GM18907 (cell line): Measurements from ENCODE around the gene UROD.
"Not testable (repeated sequence)": the region's sequence is repeated elsewhere in the genome, so short reads cannot be mapped to it uniquely, and the experiment has no call there.

Experiments
- ATAC-seq: cut with Tn5 transposase; IDR thresholded peaks from one replicate; pipeline ENCODE4 v1.9.1; 2021; ENCODE audit warnings: mild to moderate bottlenecking, moderate library complexity; ENCODE audit not compliant: unreplicated experiment

The UROD gene

GRCh38 chr1:45011837-45012638 is at the start of gene UROD:
Gene UROD, plus strand, starts transcription at chr1:45012254. Its CDS starts 12 bp downstream, at chr1:45012266.
- ATAC-seq, result peak; percentile 66

DNA sequence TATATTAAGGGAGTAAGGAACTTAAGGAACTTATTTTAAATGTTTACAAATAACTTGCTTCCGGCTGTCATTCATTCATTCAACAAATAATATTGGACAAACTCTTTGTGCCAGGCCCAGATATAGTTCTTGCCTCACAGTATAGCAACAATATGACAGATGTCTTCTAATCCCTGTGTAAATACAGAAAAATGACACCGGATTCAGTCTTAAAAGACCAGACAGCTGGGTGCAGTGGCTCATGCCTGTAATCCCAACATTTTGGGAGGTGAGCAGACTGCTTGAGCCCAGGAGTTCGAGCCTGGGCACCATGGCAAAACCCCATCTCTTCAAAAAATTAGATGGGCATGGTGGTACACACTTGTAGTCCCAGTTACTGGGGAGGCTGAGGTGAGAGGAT is 49.3 kb upstream of the UROD start:
- no peak for ATAC-seq

- no peak for ATAC-seq
Observed at GRCh38 chr1:44964396-44964795, 47.7 kb upstream of the UROD start.

- ATAC-seq, result no peak
Observed at GRCh38 chr1:44970317-44970716, 41.7 kb upstream of the UROD start.

GRCh38 chr1:44973645-44974044 is 38.4 kb upstream of the UROD start:
- ATAC-seq, result no peak

- ATAC-seq, result no peak
Observed at GRCh38 chr1:44976252-44976651, 35.8 kb upstream of the UROD start.

- ATAC-seq, result not testable (repeated sequence)
Observed at GRCh38 chr1:44977372-44977771, 34.7 kb upstream of the UROD start.

DNA sequence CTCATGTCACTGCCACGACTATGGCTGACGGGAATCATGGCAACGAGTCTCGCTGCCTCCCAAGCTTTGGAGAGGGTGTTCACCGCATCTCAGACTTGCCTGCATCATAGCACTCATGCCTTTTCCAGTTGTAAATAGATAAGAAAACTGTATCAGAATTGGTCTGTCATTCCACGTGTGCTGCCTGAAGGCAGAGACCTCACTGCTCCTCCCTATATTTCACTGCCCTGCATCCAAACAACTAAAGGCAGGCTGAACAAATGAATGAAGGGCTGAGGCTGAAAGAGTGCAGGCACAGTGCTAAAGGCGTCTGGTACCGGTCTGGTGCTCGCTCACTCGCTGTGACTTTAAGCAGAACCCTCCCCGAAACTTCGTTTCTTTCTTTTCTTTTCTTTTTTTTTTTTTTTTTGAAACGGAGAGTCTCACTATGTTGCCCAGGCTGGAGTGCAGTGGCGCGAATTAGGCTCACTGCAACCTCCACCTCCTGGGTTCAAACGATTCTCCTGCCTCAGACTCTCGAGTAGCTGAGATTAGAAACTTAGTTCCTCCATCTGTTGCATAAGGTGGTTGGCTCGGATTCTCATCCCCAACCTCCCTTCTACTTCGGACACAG is 26.2 kb upstream of the UROD start:
- peak; percentile 8 for ATAC-seq

GRCh38 chr1:44988531-44989156 is 23.4 kb upstream of the UROD start:
- ATAC-seq, result no peak

GRCh38 chr1:44994309-44994898 is 17.6 kb upstream of the UROD start:
- ATAC-seq, result no peak

DNA sequence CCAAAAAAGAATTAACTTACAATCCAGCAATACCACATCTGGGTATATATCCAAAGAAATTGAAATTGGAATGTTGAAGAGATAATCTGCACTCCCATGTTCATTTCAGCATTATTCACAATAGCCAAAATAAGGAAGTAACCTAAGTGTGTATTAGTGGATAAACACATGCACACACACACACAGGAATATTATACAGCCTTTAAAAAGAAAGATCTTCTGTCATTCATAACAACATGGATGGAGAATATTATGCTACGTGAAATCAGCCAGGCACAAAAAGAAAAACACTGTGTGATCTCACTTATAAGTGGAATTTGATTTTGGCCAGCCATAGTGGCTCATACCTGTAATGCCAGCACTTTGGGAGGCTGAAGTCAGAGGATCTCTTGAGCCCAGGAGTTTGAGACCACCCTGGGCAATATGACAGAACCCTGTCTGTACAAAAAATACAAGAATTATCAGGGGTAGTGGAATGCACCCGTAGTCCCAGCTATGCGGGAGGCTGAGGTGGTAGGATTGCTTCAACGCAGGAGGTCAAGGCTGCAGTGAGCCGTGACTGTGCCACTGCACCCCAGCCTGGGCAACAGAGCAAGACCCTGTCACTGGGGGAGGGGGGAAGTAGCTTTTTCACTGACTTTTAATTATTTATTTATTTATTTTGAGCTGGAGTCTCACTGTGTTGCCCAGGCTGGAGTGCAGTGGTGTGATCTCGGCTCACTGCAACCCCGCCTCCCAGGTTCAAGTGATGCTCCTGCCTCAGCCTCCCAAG is 16.4 kb upstream of the UROD start:
- no peak for ATAC-seq

GRCh38 chr1:44999232-44999631 is 12.8 kb upstream of the UROD start:
- no peak for ATAC-seq

- ATAC-seq, result no peak
Observed at GRCh38 chr1:45001011-45001481, 11.0 kb upstream of the UROD start.

- not testable (repeated sequence) for ATAC-seq
Observed at GRCh38 chr1:45001576-45001975, 10.5 kb upstream of the UROD start.

DNA sequence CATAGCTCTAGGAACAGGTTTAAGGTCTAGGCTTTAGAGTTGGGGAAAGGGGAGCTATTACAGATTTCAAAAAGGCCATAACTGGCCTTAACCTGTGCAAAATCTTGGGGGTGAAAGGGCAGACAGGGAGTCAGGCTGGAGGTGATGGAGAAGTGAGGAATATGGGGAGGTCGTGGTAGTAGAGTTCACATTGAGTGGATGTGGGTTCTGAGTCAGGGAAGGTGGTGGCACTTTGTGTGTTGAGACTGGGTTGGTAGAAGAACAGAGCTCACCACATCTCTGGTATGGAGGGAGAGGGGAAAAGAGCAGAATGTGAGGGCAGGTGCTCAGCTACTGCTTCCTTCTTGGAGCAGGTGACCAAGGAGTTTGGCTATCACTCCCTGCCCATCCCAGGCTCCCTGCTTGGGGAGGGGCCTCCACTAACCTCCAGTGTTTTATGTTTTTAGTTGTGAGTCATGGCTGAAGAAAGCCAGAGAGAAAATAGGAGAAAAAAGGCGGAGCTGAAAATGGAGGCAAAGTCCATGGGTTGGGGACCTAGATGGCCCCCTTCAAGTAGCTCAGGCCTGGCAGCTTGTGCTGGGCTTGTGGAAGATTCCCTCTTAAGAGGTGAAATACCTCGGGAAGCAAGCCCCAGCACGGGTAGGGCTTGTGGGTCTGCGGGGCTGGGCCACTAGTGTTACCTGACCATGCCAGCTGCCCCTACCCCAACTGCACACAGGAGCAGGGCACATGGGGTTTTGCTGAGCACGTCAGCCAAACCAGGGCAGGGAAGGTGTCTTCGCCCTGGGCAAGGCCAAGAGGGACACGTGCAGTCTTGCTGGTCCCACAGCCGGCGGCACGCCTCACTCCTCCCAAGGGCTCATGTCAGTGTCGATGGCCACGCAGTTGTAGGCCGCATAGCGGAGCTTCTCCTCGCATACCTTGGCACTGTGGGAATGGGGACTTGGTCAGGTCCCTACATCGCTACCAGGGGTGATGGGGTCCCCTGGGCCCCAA is 9.1 kb upstream of the UROD start:
- no peak for ATAC-seq

DNA sequence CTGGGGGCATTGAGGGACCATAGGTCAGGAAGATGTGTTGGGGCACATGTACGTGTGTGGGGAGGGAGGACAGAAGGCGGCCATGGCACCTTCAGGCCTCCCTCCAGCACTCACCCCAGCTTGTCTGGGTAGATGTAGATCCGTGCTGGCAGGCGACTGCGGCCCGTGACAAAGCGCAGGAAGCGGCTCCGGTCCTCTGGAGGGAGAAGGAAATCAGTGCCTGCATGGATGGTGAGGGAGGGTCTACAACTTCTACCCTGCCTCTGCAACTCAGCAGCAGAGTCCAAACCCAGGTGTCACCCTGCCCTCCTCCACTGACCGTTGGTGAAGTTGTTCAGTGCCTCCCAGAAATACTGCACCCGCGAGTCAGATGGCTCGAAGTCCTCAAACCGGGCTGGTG is 8.3 kb upstream of the UROD start:
- no peak for ATAC-seq

- ATAC-seq, result no peak
Observed at GRCh38 chr1:45004281-45004920, 7.7 kb upstream of the UROD start.

DNA sequence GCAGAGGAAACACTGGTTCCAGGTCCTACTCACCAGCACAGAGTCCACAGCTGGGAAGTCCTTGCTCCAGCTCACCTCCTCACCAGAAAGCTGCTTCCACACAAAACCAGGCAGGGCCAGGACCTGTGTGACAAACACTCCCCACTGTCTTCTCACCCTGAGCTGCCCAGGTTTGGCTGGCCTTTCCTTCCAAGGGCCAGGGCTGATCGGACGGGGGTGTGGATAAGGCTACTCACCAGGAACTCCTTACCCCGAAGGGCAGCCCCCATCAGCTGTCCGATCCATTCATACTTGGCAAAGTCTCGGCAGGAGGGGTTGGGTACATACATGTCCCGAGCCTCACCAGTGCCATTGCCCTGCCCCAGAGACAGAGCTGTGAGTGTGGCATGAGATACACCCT is 6.3 kb upstream of the UROD start:
- no peak for ATAC-seq

DNA sequence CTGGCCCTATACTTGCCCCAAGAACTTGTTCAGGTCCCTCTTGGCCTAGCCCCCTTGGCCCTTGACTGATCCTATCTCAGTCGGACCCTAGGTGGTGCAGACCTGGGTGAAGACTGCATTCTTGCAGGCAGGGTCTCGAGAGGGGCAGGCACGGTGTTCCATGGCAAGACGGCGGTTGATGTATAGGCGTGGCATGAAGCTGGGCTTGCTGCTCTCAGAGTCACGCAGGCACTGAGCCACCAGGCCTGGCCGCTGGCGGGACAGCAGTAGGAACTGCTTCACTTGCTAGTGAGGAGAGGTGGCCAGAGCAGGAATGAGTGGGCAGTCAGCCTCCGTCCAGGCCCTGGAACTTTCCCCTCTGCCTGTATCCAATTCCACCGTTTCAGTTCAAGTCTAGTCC is 4.7 kb upstream of the UROD start:
- ATAC-seq, result no peak
